GM11168 (cell line): ENCODE measurements around the gene TOR1AIP2.

ENCODE experiments used
- in situ Hi-C: fragments of 300-500 bp; cut with MboI; formaldehyde crosslinking; loops from one replicate; pipeline ENCODE4 v1.12.0; 2022; ENCODE audit warnings: low sequenced_read_pairs; ENCODE audit not compliant: unreplicated experiment

TOR1AIP2 gene

GRCh38 chr1:179877586-179878265, at the start of gene TOR1AIP2:
Gene TOR1AIP2, minus strand, starts transcription at chr1:179877803. Its CDS starts 25,138 bp downstream, at chr1:179852665.
- in situ Hi-C loops = no loop called here

GRCh38 chr1:179926850-179927205, 49.2 kb upstream of the TOR1AIP2 start:
- in situ Hi-C loops = no loop called here

- in situ Hi-C loops = no loop called here
These were observed 48.6 kb upstream of the TOR1AIP2 start for GRCh38 chr1:179925922-179926849.

GRCh38 chr1:179925302-179925701, 47.7 kb upstream of the TOR1AIP2 start:
- in situ Hi-C loops = no loop called here

GRCh38 chr1:179924268-179924667, 46.7 kb upstream of the TOR1AIP2 start:
- in situ Hi-C loops = no loop called here

GRCh38 chr1:179923029-179923428, 45.4 kb upstream of the TOR1AIP2 start:
- in situ Hi-C loops = no loop called here

GRCh38 chr1:179921981-179922872, 44.6 kb upstream of the TOR1AIP2 start:
- in situ Hi-C loops = no loop called here

- in situ Hi-C loops = no loop called here
These were observed 43.9 kb upstream of the TOR1AIP2 start for GRCh38 chr1:179921472-179921871.

GRCh38 chr1:179917601-179918429, 40.2 kb upstream of the TOR1AIP2 start:
- in situ Hi-C loops = no loop called here

- in situ Hi-C loops = no loop called here
These were observed 34.2 kb upstream of the TOR1AIP2 start for GRCh38 chr1:179911812-179912211.

- in situ Hi-C loops = no loop called here
These were observed 33.3 kb upstream of the TOR1AIP2 start for GRCh38 chr1:179910934-179911333.

- in situ Hi-C loops = no loop called here
These were observed 12.0 kb upstream of the TOR1AIP2 start for GRCh38 chr1:179889589-179889988.

GRCh38 chr1:179888071-179888470, 10.5 kb upstream of the TOR1AIP2 start:
- in situ Hi-C loops = no loop called here

- in situ Hi-C loops = loop anchor here (5.0 kb wide), 1 partner anchor 134 kb away; no protein-coding TSS in a partner anchor
These were observed 6.1 kb upstream of the TOR1AIP2 start for GRCh38 chr1:179883745-179884138.

GRCh38 chr1:179883040-179883744, 5.6 kb upstream of the TOR1AIP2 start:
- in situ Hi-C loops = loop anchor here (5.0 kb wide), 1 partner anchor 134 kb away; no protein-coding TSS in a partner anchor

- in situ Hi-C loops = loop anchor here (5.0 kb wide), 1 partner anchor 135 kb away; no protein-coding TSS in a partner anchor
These were observed 4.8 kb upstream of the TOR1AIP2 start, which contains the start of gene TOR1AIP1 for GRCh38 chr1:179882253-179883039. Gene TOR1AIP1, plus strand, starts transcription at chr1:179882285. Its CDS starts 218 bp downstream, at chr1:179882503.

- in situ Hi-C loops = loop anchor here (5.0 kb wide), 1 partner anchor 136 kb away; no protein-coding TSS in a partner anchor
These were observed 4.1 kb upstream of the TOR1AIP2 start for GRCh38 chr1:179881642-179882252.
